SU-DHL-6 (cell line): ENCODE results near the gene AKT3.

Experiments
- CTCF ChIP-seq: fragments of 200-600 bp; sonication (generic); IDR thresholded peaks from one replicate; pipeline ENCODE4 v1.5.1; 2017; ENCODE audit warnings: antibody characterized with exemption, mild to moderate bottlenecking, low read length, moderate library complexity; ENCODE audit not compliant: insufficient read depth, poor library complexity, severe bottlenecking
- EZH2phosphoT487 ChIP-seq: fragments of 200-600 bp; sonication (generic), shearing (Covaris generic); conservative IDR thresholded peaks from 2 replicates; pipeline ENCODE4 v1.6.1; 2018; ENCODE audit warnings: mild to moderate bottlenecking, antibody characterized with exemption, low read length, moderate library complexity, mixed read lengths

GRCh38 chr1:243564814-243565213 is 285.2 kb downstream of the AKT3 start:
- TF ChIP-seq CTCF (no peak), EZH2phosphoT487 (no peak)
